ENCODE results near the gene UPK2.

Gene UPK2

GRCh38 chr11:118958577-118958976, 2.5 kb downstream of the UPK2 start:
- no peak for TF ChIP-seq TAF1 (IDR thresholded peaks at IDR 0.05; ENCODE audit: borderline replicate concordance, insufficient read depth, low read length)
- TF ChIP-seq POLR2AphosphoS5 (IDR thresholded peaks at IDR 0.05; ENCODE audit: low read depth, low read length) = no peak
- no peak for TF ChIP-seq FOXP2 (optimal IDR thresholded peaks at IDR 0.05; ENCODE audit: borderline replicate concordance, extremely low read depth, extremely low read length, insufficient read depth)
- TF ChIP-seq REST (IDR thresholded peaks at IDR 0.05; ENCODE audit: insufficient read depth in 1 of 2, low read depth in 2 of 2, low read length in 2 of 2) = no peak
- TF ChIP-seq SIN3A (IDR thresholded peaks at IDR 0.05; ENCODE audit: borderline replicate concordance, insufficient read depth, low read length) = no peak

GRCh38 chr11:118961189-118961588, 5.1 kb downstream of the UPK2 start:
- TF ChIP-seq TAF1 (IDR thresholded peaks at IDR 0.05; ENCODE audit: borderline replicate concordance, insufficient read depth, low read length) (no peak), FOXP2 (optimal IDR thresholded peaks at IDR 0.05; ENCODE audit: borderline replicate concordance, extremely low read depth, extremely low read length, insufficient read depth) (no peak), REST (IDR thresholded peaks at IDR 0.05; ENCODE audit: insufficient read depth in 1 of 2, low read depth in 2 of 2, low read length in 2 of 2) (no peak), POLR2AphosphoS5 (IDR thresholded peaks at IDR 0.05; ENCODE audit: low read depth, low read length) (no peak), SIN3A (IDR thresholded peaks at IDR 0.05; ENCODE audit: borderline replicate concordance, insufficient read depth, low read length) (no peak)

- TF ChIP-seq REST (IDR thresholded peaks at IDR 0.05; ENCODE audit: insufficient read depth in 1 of 2, low read depth in 2 of 2, low read length in 2 of 2) (no peak), POLR2AphosphoS5 (IDR thresholded peaks at IDR 0.05; ENCODE audit: low read depth, low read length) (no peak), TAF1 (IDR thresholded peaks at IDR 0.05; ENCODE audit: borderline replicate concordance, insufficient read depth, low read length) (no peak), SIN3A (IDR thresholded peaks at IDR 0.05; ENCODE audit: borderline replicate concordance, insufficient read depth, low read length) (no peak)
Measured at GRCh38 chr11:118961591-118961990, 5.5 kb downstream of the UPK2 start.

GRCh38 chr11:118971646-118972045, 15.5 kb downstream of the UPK2 start, which contains the start of gene FOXR1:
FOXR1 (plus strand) TSS chr11:118971761; CDS start chr11:118971932, 171 bp downstream.
- TF ChIP-seq REST (IDR thresholded peaks at IDR 0.05; ENCODE audit: insufficient read depth in 1 of 2, low read depth in 2 of 2, low read length in 2 of 2) (no peak), SIN3A (IDR thresholded peaks at IDR 0.05; ENCODE audit: borderline replicate concordance, insufficient read depth, low read length) (no peak), TAF1 (IDR thresholded peaks at IDR 0.05; ENCODE audit: borderline replicate concordance, insufficient read depth, low read length) (no peak), FOXP2 (optimal IDR thresholded peaks at IDR 0.05; ENCODE audit: borderline replicate concordance, extremely low read depth, extremely low read length, insufficient read depth) (no peak), POLR2AphosphoS5 (IDR thresholded peaks at IDR 0.05; ENCODE audit: low read depth, low read length) (no peak)

- TF ChIP-seq SIN3A (IDR thresholded peaks at IDR 0.05; ENCODE audit: borderline replicate concordance, insufficient read depth, low read length) (no peak), FOXP2 (optimal IDR thresholded peaks at IDR 0.05; ENCODE audit: borderline replicate concordance, extremely low read depth, extremely low read length, insufficient read depth) (no peak), POLR2AphosphoS5 (IDR thresholded peaks at IDR 0.05; ENCODE audit: low read depth, low read length) (no peak)
Measured at GRCh38 chr11:118973985-118974384, 17.9 kb downstream of the UPK2 start.
